ENCODE results near the gene SCCPDH.
"Not testable (repeated sequence)": the region's sequence is repeated elsewhere in the genome, so short reads cannot be mapped to it uniquely, and the experiment has no call there.

SCCPDH gene

DNA sequence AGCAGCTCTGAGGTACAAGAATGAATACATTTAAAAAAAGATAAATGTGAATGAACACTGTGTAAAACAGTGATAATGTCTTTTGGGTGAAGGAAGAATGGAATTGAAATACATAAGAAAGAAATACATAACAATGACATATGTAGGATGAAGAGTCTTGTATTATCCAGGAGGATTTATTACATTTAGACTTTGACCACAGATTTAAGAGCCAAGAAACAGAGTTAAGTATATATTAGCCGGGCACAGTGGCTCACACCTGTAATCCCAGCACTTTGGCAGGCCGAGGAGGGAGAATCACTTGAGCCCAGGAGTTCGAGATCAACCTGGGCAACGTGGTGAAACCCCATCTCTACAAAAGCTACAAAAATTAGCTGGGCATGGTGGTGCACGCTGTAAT, 79.7 kb downstream of the SCCPDH start:
- no peak for DNase-seq

DNA sequence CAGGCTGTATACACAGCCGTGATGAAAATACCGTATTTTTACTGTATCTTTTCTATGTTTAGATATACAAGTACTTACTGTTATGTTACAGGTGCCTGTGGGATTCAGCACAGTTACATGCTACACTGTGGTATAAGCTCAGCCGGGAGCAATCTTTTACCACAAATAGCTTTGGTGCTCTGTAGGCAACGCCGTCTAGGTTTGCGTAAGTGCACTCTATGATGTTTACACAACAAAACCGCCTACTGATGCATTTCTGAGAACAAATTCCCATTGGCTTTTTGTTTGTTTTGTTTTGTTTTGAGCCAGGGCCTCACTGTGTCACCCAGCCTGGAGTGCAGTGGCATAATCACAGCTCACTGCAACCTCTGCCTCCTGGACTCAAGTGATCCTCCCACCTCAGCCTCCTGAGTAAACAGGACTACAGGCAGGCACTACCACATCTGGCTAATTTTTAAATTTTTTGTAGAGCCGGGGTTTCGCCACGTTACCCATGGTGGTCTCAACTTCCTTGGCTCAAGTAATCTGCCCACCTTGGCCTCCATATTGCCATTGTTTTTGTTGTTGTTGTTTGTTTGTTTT, 81.0 kb downstream of the SCCPDH start:
- no peak for DNase-seq

DNA sequence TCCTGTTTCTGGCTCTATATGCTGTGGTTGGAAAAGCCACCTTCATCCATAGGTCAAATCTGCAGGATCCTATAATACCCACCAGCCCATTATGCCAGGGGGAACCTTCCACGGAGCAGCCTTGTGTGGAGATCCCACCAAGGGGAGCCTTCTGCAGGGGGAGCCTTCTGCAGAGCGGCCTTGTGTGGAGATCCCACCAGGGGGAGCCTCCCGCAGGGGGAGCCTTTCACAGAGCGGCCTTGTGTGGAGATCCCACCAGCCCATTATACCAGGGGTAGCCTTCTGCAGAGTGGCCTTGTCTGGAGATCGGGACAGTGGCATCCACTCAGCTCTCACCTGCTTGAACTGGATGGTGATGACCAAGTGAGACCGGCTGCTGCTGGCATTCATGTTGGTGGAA, 85.3 kb downstream of the SCCPDH start:
- DNase-seq = no peak

DNA sequence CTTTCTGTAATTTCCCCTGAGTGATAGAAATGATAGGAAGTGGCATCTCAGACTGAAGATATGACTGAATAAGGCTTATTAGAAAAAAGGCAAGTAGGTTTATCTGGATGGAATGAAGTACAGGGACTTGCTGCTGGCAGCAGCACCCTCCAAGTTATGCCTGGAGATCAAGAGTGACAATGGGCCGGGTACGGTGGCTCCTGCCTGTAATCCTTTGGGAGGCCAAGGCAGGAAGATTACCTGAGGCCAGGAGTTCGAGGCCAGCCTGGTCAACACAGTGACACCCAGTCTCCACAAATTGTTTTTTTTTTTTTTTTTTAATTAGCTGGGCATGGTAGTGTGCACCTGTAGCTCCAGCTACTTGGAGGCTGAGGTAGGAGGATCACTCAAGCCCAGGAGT, 87.8 kb downstream of the SCCPDH start:
- DNase-seq = no peak

DNA sequence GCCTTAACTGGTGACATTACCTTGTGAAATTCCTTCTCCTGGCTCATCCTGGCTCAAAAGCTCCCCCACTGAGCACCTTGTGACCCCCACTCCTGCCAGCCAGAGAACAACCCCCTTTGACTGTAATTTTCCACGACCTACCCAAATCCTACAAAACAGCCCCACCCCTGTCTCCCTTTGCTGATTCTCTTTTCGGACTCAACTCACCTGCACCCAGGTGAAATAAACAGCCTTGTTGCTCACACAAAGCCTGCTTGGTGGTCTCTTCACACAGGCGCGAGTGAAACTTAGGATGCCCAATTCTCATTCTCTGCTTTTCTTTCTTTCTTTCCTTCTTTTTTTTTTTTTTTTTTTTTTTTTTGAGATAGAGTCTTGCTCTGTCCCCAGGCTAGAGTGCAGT, 89.1 kb downstream of the SCCPDH start:
- not testable (repeated sequence) for DNase-seq

DNA sequence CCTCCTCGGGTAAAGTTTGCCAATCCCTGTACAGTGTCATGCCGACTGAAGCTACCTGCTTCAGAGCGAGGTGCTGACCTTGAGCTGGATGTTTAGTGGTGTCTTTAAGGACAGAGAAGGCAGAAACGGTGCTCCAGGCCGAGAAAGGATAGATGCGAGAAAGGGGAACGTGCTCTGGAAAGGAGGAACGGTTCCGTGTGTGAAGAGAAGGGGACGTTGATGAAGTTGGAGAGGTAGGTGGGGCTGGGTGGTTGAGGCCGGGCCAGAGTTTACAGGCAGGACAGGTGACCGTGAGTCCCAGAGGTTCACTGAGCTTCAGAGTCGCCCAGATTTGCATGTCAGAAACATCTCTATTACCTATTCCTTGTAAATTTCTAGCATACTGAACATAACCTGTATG, 90.7 kb downstream of the SCCPDH start:
- no peak for DNase-seq

DNA sequence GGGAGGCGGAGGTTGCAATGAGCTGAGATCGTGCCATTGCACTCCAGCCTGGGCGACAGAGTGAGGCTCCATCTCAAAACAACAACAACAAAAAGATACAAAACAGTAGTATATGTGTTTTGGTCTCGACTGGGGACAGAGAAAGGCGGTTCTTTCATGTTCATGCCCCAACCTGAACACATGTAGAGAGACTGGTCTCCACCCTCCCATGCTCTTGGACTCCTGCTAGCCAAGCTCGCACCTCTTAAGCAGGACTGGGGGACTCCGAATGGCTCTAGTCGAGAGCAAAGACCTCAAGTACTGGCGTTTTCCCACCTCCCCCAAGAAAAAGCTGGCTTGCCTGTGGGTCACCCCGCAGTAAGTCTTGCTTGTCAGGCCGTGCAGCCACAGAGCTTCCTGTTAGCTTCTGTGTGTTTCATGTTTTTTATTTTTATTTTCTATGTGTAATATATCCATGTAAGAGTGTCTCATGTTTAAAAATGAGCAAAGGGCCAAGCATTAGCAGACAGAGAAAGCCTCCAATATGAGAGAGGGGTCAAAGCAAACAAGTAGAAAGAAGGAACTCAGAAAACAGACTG, 91.6 kb downstream of the SCCPDH start:
- no peak for DNase-seq

Measured in activated naive CD4-positive, alpha-beta T cell treated with Interleukin-2 at 50 U/mL for 16 hours (primary cell).